Testis (tissue), 2 donors: ENCODE data around the gene COIL.

Experiments
- CTCF ChIP-seq, 3 experiments: fragments of 450-650 bp in 2 of 3; fragments of 200-600 bp in 1 of 3; sonication (generic) in 1 of 3; IDR thresholded peaks; one replicate each; pipeline ENCODE4 v1.5.1; 2016 to 2019; ENCODE audit warnings: antibody characterized with exemption in 3 of 3, mild to moderate bottlenecking in 2 of 3, moderate library complexity in 1 of 3
- POLR2A ChIP-seq: fragments of 450-650 bp; IDR thresholded peaks from one replicate; pipeline ENCODE4 v1.6.1; 2017; ENCODE audit warnings: antibody characterized with exemption, mild to moderate bottlenecking, moderate library complexity

GRCh38 chr17:56974055-56974454, 13.2 kb upstream of the COIL start:
- no peak for TF ChIP-seq POLR2A
- TF ChIP-seq CTCF (IDR thresholded peaks at IDR 0.05): no peak
